ENCODE data around the gene FUS.
A peak's percentile ranks its signal among the peaks of the same experiment; 100 is the strongest.

The FUS gene

GRCh38 chr16:31204871-31205666, 25.1 kb downstream of the FUS start:
- no peak for DNase-seq

GRCh38 chr16:31206776-31207175, 26.8 kb downstream of the FUS start:
- no peak for DNase-seq

GRCh38 chr16:31213342-31213741, 33.4 kb downstream of the FUS start:
- no peak for DNase-seq

GRCh38 chr16:31213877-31214707, 34.2 kb downstream of the FUS start, which contains the start of gene TRIM72:
TRIM72 (plus strand) TSS chr16:31214119; CDS start chr16:31214739, 620 bp downstream.
- DNase-seq, result no peak

GRCh38 chr16:31214708-31215286, 34.9 kb downstream of the FUS start:
- DNase-seq, result no peak

GRCh38 chr16:31215287-31216162, 35.6 kb downstream of the FUS start:
- peak in 1 of 2 experiments; percentile 70 for DNase-seq

GRCh38 chr16:31216422-31217135, 36.6 kb downstream of the FUS start, which contains the start of gene PYDC1:
PYDC1 (minus strand) TSS chr16:31217135; CDS start chr16:31217028, 107 bp downstream.
- DNase-seq, result peak in 1 of 2 experiments; percentile 13

GRCh38 chr16:31217136-31217530, 37.2 kb downstream of the FUS start:
- no peak for DNase-seq

- DNase-seq, result no peak
These were observed 39.3 kb downstream of the FUS start for GRCh38 chr16:31219154-31219741.

- DNase-seq, result no peak
These were observed 41.6 kb downstream of the FUS start for GRCh38 chr16:31221357-31222160.

GRCh38 chr16:31223044-31223443, 43.1 kb downstream of the FUS start:
- no peak for DNase-seq

GRCh38 chr16:31224092-31224955, 44.4 kb downstream of the FUS start:
- DNase-seq, result no peak

- DNase-seq, result no peak
These were observed 45.3 kb downstream of the FUS start for GRCh38 chr16:31225193-31225592.

GRCh38 chr16:31228206-31228605, 48.3 kb downstream of the FUS start:
- no peak for DNase-seq

- DNase-seq, result no peak
These were observed 49.6 kb downstream of the FUS start for GRCh38 chr16:31229501-31229900.

GRCh38 chr16:31238041-31238440, 58.1 kb downstream of the FUS start:
- no peak for DNase-seq

Measured in cerebellar nuclear complex (tissue), 1 donor.